ENCODE results near the gene XPO1.
A peak's percentile ranks its signal among the peaks of the same experiment; 100 is the strongest.
"Not testable (repeated sequence)": the region's sequence is repeated elsewhere in the genome, so short reads cannot be mapped to it uniquely, and the experiment has no call there.

XPO1 gene

GRCh38 chr2:61450144-61450543 is 88.0 kb downstream of the XPO1 start:
- no peaks in the 10 kb centered on the region for H3K4me1 ChIP-seq (ENCODE audit: control extremely low read depth in 1 of 4, control insufficient read depth in 4 of 4, insufficient read depth in 4 of 4, low read length in 3 of 4)
- POLR2A ChIA-PET: no interaction called here
- H3K4me3 ChIP-seq (ENCODE audit: control insufficient read depth in 1 of 7, extremely low read depth in 1 of 7, insufficient read depth in 4 of 7, low read depth in 2 of 7, low read length in 6 of 7): no peak overlapping the region
- no peaks in the 10 kb centered on the region for H3K27me3 ChIP-seq (replicated peaks in 2 of 5; ENCODE audit: control insufficient read depth in 4 of 5, insufficient read depth in 5 of 5, low read length in 4 of 5)
- peak in 2 of 3 donors; percentile 36 to 49 for DNase-seq
- peaks cover 0 to 8% (median 3%) of the 10 kb centered on the region in 4 experiments for H3K36me3 ChIP-seq (ENCODE audit: control insufficient read depth in 4 of 4, insufficient read depth in 4 of 4, low read length in 3 of 4)
- peaks cover 0 to 2% (median 0%) of the 10 kb centered on the region in 5 experiments for H3K9me3 ChIP-seq (ENCODE audit: control extremely low read depth in 1 of 5, control insufficient read depth in 4 of 5, insufficient read depth in 2 of 5, low read depth in 1 of 5, low read length in 4 of 5)
- CTCF ChIA-PET: interaction anchor here (1.0 to 1.5 kb wide), 2 partner anchors 9 to 23 kb away, joined by 3 read pairs; no protein-coding TSS in a partner anchor
- 100% methylated on average over 1 of the region's 4 CpGs for WGBS (ENCODE audit: insufficient coverage)
- H3K27ac ChIP-seq (ENCODE audit: insufficient read depth in 1 of 2, low read depth in 1 of 2, low read length in 2 of 2, poor library complexity in 1 of 2, severe bottlenecking in 2 of 2): no peak overlapping the region

GRCh38 chr2:61448229-61448628 is 89.9 kb downstream of the XPO1 start:
- H3K4me3 ChIP-seq (ENCODE audit: control insufficient read depth in 1 of 7, extremely low read depth in 1 of 7, insufficient read depth in 4 of 7, low read depth in 2 of 7, low read length in 6 of 7): no peak overlapping the region
- CTCF ChIA-PET: interaction anchor here (1.2 kb wide), 1 partner anchor 9 kb away, joined by 3 read pairs; no protein-coding TSS in a partner anchor
- no peaks in the 10 kb centered on the region for H3K4me1 ChIP-seq (ENCODE audit: control extremely low read depth in 1 of 4, control insufficient read depth in 4 of 4, insufficient read depth in 4 of 4, low read length in 3 of 4)
- no peaks in the 10 kb centered on the region for H3K27me3 ChIP-seq (replicated peaks in 2 of 5; ENCODE audit: control insufficient read depth in 4 of 5, insufficient read depth in 5 of 5, low read length in 4 of 5)
- H3K36me3 ChIP-seq (ENCODE audit: control insufficient read depth in 4 of 4, insufficient read depth in 4 of 4, low read length in 3 of 4): peaks cover 0 to 10% (median 6%) of the 10 kb centered on the region in 4 experiments
- no peak overlapping the region for H3K27ac ChIP-seq (ENCODE audit: insufficient read depth in 1 of 2, low read depth in 1 of 2, low read length in 2 of 2, poor library complexity in 1 of 2, severe bottlenecking in 2 of 2)
- no peak for DNase-seq
- H3K9me3 ChIP-seq (ENCODE audit: control extremely low read depth in 1 of 5, control insufficient read depth in 4 of 5, insufficient read depth in 2 of 5, low read depth in 1 of 5, low read length in 4 of 5): peaks cover 0 to 5% (median 3%) of the 10 kb centered on the region in 5 experiments
- POLR2A ChIA-PET: no interaction called here
- WGBS (ENCODE audit: insufficient coverage): 86% methylated on average over 1 of the region's 2 CpGs

GRCh38 chr2:61446971-61447370 is 91.2 kb downstream of the XPO1 start:
- H3K9me3 ChIP-seq (ENCODE audit: control extremely low read depth in 1 of 5, control insufficient read depth in 4 of 5, insufficient read depth in 2 of 5, low read depth in 1 of 5, low read length in 4 of 5); H3K4me3 ChIP-seq (ENCODE audit: control insufficient read depth in 1 of 7, extremely low read depth in 1 of 7, insufficient read depth in 4 of 7, low read depth in 2 of 7, low read length in 6 of 7); CTCF ChIA-PET; H3K4me1 ChIP-seq (ENCODE audit: control extremely low read depth in 1 of 4, control insufficient read depth in 4 of 4, insufficient read depth in 4 of 4, low read length in 3 of 4); H3K27me3 ChIP-seq (replicated peaks in 2 of 5; ENCODE audit: control insufficient read depth in 4 of 5, insufficient read depth in 5 of 5, low read length in 4 of 5); DNase-seq; POLR2A ChIA-PET; H3K27ac ChIP-seq (ENCODE audit: insufficient read depth in 1 of 2, low read depth in 1 of 2, low read length in 2 of 2, poor library complexity in 1 of 2, severe bottlenecking in 2 of 2): not testable (repeated sequence)
- peaks cover 0 to 10% (median 5%) of the 10 kb centered on the region in 4 experiments for H3K36me3 ChIP-seq (ENCODE audit: control insufficient read depth in 4 of 4, insufficient read depth in 4 of 4, low read length in 3 of 4)
- 83% methylated on average over 3 of the region's 7 CpGs for WGBS (ENCODE audit: insufficient coverage)

- Histone ChIP-seq H3K27ac (ENCODE audit: insufficient read depth in 1 of 2, low read depth in 1 of 2, low read length in 2 of 2, poor library complexity in 1 of 2, severe bottlenecking in 2 of 2) (no peak overlapping the region), H3K36me3 (ENCODE audit: control insufficient read depth in 4 of 4, insufficient read depth in 4 of 4, low read length in 3 of 4) (peaks cover 0 to 10% (median 7%) of the 10 kb centered on the region in 4 experiments), H3K4me1 (ENCODE audit: control extremely low read depth in 1 of 4, control insufficient read depth in 4 of 4, insufficient read depth in 4 of 4, low read length in 3 of 4) (peaks cover 0 to 8% (median 0%) of the 10 kb centered on the region in 4 experiments), H3K9me3 (ENCODE audit: control extremely low read depth in 1 of 5, control insufficient read depth in 4 of 5, insufficient read depth in 2 of 5, low read depth in 1 of 5, low read length in 4 of 5) (peaks cover 0 to 6% (median 3%) of the 10 kb centered on the region in 5 experiments), H3K4me3 (ENCODE audit: control insufficient read depth in 1 of 7, extremely low read depth in 1 of 7, insufficient read depth in 4 of 7, low read depth in 2 of 7, low read length in 6 of 7) (no peak overlapping the region), H3K27me3 (replicated peaks in 2 of 5; ENCODE audit: control insufficient read depth in 4 of 5, insufficient read depth in 5 of 5, low read length in 4 of 5) (no peaks in the 10 kb centered on the region)
- WGBS (ENCODE audit: insufficient coverage): 100% methylated on average over 3 of the region's 7 CpGs
- POLR2A ChIA-PET: no interaction called here
- DNase-seq: no peak
- CTCF ChIA-PET: interaction anchor here (0.9 to 1.9 kb wide), 3 partner anchors 14 to 25 kb away, joined by 3 to 7 read pairs (median 5); no protein-coding TSS in a partner anchor
These were observed 94.7 kb downstream of the XPO1 start for GRCh38 chr2:61443342-61444041.

- no peak for DNase-seq
- peaks cover 0 to 18% (median 2%) of the 10 kb centered on the region in 5 experiments for H3K9me3 ChIP-seq (ENCODE audit: control extremely low read depth in 1 of 5, control insufficient read depth in 4 of 5, insufficient read depth in 2 of 5, low read depth in 1 of 5, low read length in 4 of 5)
- no peak overlapping the region for H3K4me3 ChIP-seq (ENCODE audit: control insufficient read depth in 1 of 7, extremely low read depth in 1 of 7, insufficient read depth in 4 of 7, low read depth in 2 of 7, low read length in 6 of 7)
- POLR2A ChIA-PET: no interaction called here
- peaks cover 0 to 9% (median 6%) of the 10 kb centered on the region in 4 experiments for H3K36me3 ChIP-seq (ENCODE audit: control insufficient read depth in 4 of 4, insufficient read depth in 4 of 4, low read length in 3 of 4)
- CTCF ChIA-PET: interaction anchor here (0.8 to 1.6 kb wide), 5 partner anchors 9 to 36 kb away, joined by 3 to 8 read pairs (median 3); no protein-coding TSS in a partner anchor
- 100% methylated on average over 5 of the region's 7 CpGs for WGBS (ENCODE audit: insufficient coverage)
- H3K27ac ChIP-seq (ENCODE audit: insufficient read depth in 1 of 2, low read depth in 1 of 2, low read length in 2 of 2, poor library complexity in 1 of 2, severe bottlenecking in 2 of 2): no peak overlapping the region
- H3K27me3 ChIP-seq (replicated peaks in 2 of 5; ENCODE audit: control insufficient read depth in 4 of 5, insufficient read depth in 5 of 5, low read length in 4 of 5): no peaks in the 10 kb centered on the region
- H3K4me1 ChIP-seq (ENCODE audit: control extremely low read depth in 1 of 4, control insufficient read depth in 4 of 4, insufficient read depth in 4 of 4, low read length in 3 of 4): peaks cover 0 to 14% (median 2%) of the 10 kb centered on the region in 4 experiments
These were observed 98.7 kb downstream of the XPO1 start for GRCh38 chr2:61439241-61440002.

GRCh38 chr2:61438670-61439069 is 99.5 kb downstream of the XPO1 start:
- Histone ChIP-seq H3K9me3 (ENCODE audit: control extremely low read depth in 1 of 5, control insufficient read depth in 4 of 5, insufficient read depth in 2 of 5, low read depth in 1 of 5, low read length in 4 of 5) (peaks cover 0 to 17% (median 2%) of the 10 kb centered on the region in 5 experiments), H3K27me3 (replicated peaks in 2 of 5; ENCODE audit: control insufficient read depth in 4 of 5, insufficient read depth in 5 of 5, low read length in 4 of 5) (no peaks in the 10 kb centered on the region), H3K4me1 (ENCODE audit: control extremely low read depth in 1 of 4, control insufficient read depth in 4 of 4, insufficient read depth in 4 of 4, low read length in 3 of 4) (peaks cover 0 to 22% (median 6%) of the 10 kb centered on the region in 4 experiments), H3K27ac (ENCODE audit: insufficient read depth in 1 of 2, low read depth in 1 of 2, low read length in 2 of 2, poor library complexity in 1 of 2, severe bottlenecking in 2 of 2) (no peak overlapping the region), H3K36me3 (ENCODE audit: control insufficient read depth in 4 of 4, insufficient read depth in 4 of 4, low read length in 3 of 4) (peaks cover 0 to 8% (median 6%) of the 10 kb centered on the region in 4 experiments), H3K4me3 (ENCODE audit: control insufficient read depth in 1 of 7, extremely low read depth in 1 of 7, insufficient read depth in 4 of 7, low read depth in 2 of 7, low read length in 6 of 7) (no peak overlapping the region)
- no peak for DNase-seq
- ChIA-PET CTCF (interaction anchor here (0.8 to 1.6 kb wide), 4 partner anchors 10 to 37 kb away, joined by 3 to 8 read pairs (median 4); no protein-coding TSS in a partner anchor), POLR2A (no interaction called here)
